SU-DHL-6 (cell line): ENCODE results near the gene PLEK2.
"Not testable (repeated sequence)": the region's sequence is repeated elsewhere in the genome, so short reads cannot be mapped to it uniquely, and the experiment has no call there.

Experiments
- H2AFZ ChIP-seq: fragments of 200-600 bp; sonication (generic); 2 replicates; pipeline ENCODE4 v1.6.1; 2014; ENCODE audit warnings: low read depth, mild to moderate bottlenecking, moderate library complexity, mixed read lengths, antibody characterized with exemption, low read length; ENCODE audit not compliant: severe bottlenecking
- H3F3A ChIP-seq: fragments of 200-600 bp; shearing (Covaris generic); 2 replicates; pipeline ENCODE4 v1.6.0; 2016; ENCODE audit warnings: antibody characterized with exemption, mild to moderate bottlenecking; ENCODE audit not compliant: insufficient read depth
- H3K27ac ChIP-seq: fragments of 200-600 bp; sonication (generic); 2 replicates; pipeline ENCODE4 v1.5.1; 2016; ENCODE audit warnings: low read depth, mild to moderate bottlenecking, low read length, moderate library complexity, mixed read lengths
- H3K27me3 ChIP-seq: fragments of 200-600 bp; sonication (generic), shearing (Covaris generic); 2 replicates; pipeline ENCODE4 v1.6.0; 2014; ENCODE audit warnings: mild to moderate bottlenecking, low read length
- H3K36me3 ChIP-seq: fragments of 200-600 bp; sonication (generic); 2 replicates; pipeline ENCODE4 v1.6.1; 2014; ENCODE audit warnings: mild to moderate bottlenecking, low read length, mixed read lengths
- H3K4me2 ChIP-seq: fragments of 300-600, 200-600 bp; shearing (Covaris generic), sonication (generic); 2 replicates; pipeline ENCODE4 v1.6.0; 2014; ENCODE audit warnings: low read length, low read depth, mild to moderate bottlenecking; ENCODE audit not compliant: poor library complexity, severe bottlenecking
- H3K4me3 ChIP-seq: fragments of 200-600 bp; sonication (generic); 2 replicates; pipeline ENCODE4 v1.5.1; 2014; ENCODE audit warnings: antibody characterized with exemption, low read length, mild to moderate bottlenecking, mixed read lengths; ENCODE audit not compliant: insufficient read depth, poor library complexity, severe bottlenecking
- H3K79me2 ChIP-seq: fragments of 200-600 bp; sonication (generic); 2 replicates; pipeline ENCODE4 v1.6.1; 2014; ENCODE audit warnings: mild to moderate bottlenecking, low read length, moderate library complexity; ENCODE audit not compliant: insufficient read depth
- H3K9ac ChIP-seq: fragments of 200-600 bp; sonication (generic); 2 replicates; pipeline ENCODE4 v1.7.0; 2014; ENCODE audit warnings: mild to moderate bottlenecking, low read length
- H3K9me2 ChIP-seq: fragments of 200-600 bp; sonication (generic); replicated peaks from 2 replicates; pipeline ENCODE4 v1.6.1; 2014; ENCODE audit warnings: low read length; ENCODE audit not compliant: insufficient read depth
- H3K9me3 ChIP-seq: fragments of 200-600 bp; sonication (generic); 2 replicates; pipeline ENCODE4 v1.6.1; 2014; ENCODE audit warnings: low read length, mixed read lengths; ENCODE audit not compliant: insufficient read depth
- H4K20me1 ChIP-seq: fragments of 200-600 bp; sonication (generic); 2 replicates; pipeline ENCODE4 v1.6.1; 2014; ENCODE audit warnings: low read depth, mild to moderate bottlenecking, antibody characterized with exemption, low read length, moderate library complexity, mixed read lengths
- EZH2phosphoT487 ChIP-seq: fragments of 200-600 bp; sonication (generic), shearing (Covaris generic); conservative IDR thresholded peaks from 2 replicates; pipeline ENCODE4 v1.6.1; 2018; ENCODE audit warnings: mild to moderate bottlenecking, antibody characterized with exemption, low read length, moderate library complexity, mixed read lengths
- TF ChIP-seq, protein P1 (sequence below): fragments of 200-600 bp; sonication (generic); IDR thresholded peaks from one replicate; pipeline ENCODE4 v1.5.1; 2017; ENCODE audit warnings: antibody characterized with exemption, mild to moderate bottlenecking, low read length, moderate library complexity; ENCODE audit not compliant: insufficient read depth, poor library complexity, severe bottlenecking

Gene PLEK2

DNA sequence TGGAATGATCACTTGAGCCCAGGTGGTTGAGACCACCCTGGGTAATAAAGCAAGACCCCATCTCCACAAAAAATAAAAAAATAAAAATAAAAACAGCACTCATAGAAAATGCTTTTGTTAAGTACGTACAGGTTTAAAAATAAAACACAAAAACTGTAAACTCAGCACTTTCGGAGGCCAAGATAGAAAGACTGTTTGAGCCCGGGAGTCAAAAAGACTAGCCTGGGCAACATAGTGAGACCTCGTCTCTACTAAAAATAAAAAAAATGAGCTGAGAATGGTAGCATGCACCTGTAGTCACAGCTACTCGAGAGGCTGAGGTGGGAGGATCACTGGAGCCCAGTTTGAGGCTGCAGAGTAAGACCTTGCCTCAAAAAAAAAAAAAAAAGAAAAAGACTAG, 59.9 kb downstream of the PLEK2 start:
- Histone ChIP-seq H3K79me2 (peaks cover 6% of the 10 kb centered on the region; the same call in 1 of the 2 replicates), H3K9me2 (no peaks in the 10 kb centered on the region), H4K20me1 (no peaks in the 10 kb centered on the region), H3K9me3 (no peaks in the 10 kb centered on the region), H3K9ac (no peak overlapping the region), H3K4me2 (no peak overlapping the region), H3F3A (no peaks in the 10 kb centered on the region), H3K27ac (no peak overlapping the region), H3K36me3 (no peaks in the 10 kb centered on the region), H3K4me3 (no peak overlapping the region), H2AFZ (no peak overlapping the region), H3K27me3 (no peaks in the 10 kb centered on the region)
- TF ChIP-seq EZH2phosphoT487: no peak
- TF ChIP-seq, protein P1, sequence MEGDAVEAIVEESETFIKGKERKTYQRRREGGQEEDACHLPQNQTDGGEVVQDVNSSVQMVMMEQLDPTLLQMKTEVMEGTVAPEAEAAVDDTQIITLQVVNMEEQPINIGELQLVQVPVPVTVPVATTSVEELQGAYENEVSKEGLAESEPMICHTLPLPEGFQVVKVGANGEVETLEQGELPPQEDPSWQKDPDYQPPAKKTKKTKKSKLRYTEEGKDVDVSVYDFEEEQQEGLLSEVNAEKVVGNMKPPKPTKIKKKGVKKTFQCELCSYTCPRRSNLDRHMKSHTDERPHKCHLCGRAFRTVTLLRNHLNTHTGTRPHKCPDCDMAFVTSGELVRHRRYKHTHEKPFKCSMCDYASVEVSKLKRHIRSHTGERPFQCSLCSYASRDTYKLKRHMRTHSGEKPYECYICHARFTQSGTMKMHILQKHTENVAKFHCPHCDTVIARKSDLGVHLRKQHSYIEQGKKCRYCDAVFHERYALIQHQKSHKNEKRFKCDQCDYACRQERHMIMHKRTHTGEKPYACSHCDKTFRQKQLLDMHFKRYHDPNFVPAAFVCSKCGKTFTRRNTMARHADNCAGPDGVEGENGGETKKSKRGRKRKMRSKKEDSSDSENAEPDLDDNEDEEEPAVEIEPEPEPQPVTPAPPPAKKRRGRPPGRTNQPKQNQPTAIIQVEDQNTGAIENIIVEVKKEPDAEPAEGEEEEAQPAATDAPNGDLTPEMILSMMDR: no peak

DNA sequence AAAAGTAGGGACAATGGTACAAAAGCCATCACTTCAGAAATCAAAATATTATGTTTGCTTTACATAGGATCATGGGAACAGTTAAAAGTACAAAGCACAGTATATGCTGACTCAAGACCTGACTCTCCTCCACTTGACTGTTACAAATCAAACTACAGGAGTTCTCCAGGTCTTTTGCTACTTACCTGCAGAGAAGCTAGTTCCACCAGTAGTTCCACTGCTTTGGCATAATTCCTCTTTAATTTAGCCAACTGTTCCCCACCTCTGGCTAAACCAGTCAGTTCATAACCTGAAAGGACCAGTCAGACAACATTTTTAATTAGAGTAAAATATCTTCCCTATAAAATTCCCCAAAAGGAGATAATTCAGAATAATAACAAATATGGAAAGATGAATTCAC, 66.4 kb downstream of the PLEK2 start:
- Histone ChIP-seq H3F3A (no peaks in the 10 kb centered on the region), H3K36me3 (no peaks in the 10 kb centered on the region), H3K79me2 (no peaks in the 10 kb centered on the region)

DNA sequence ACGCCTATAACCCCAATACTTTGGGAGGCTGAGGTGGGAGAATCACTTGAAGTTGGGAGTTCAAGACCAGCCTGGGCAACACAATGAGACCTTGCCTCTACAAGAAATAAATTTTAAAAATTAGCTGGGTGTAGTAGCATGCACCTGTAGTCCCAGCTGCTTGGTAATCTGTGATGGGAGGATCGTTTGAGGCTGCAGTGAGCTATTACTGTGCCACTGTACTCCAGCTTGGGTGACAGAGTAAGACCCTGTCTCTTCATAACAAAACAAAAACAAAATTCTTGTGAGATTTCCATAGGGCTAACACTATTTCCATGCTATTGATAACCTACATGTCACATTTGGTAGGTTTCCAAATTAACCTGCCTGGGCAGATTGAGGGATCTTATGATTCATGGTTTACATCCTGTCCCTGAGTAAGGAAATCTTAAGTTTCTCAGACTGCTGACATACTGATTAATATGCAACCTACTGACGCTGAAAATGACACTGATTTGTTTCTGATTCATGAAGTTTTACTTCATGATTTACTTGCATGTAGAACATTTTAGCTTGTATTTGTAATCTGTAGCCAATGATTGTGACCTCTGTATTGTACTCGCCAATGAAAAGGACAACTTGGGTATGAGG, 68.2 kb downstream of the PLEK2 start:
- H3K9me3 ChIP-seq: no peaks in the 10 kb centered on the region
- H3K9me2 ChIP-seq: no peaks in the 10 kb centered on the region
- no peak overlapping the region for H3K4me3 ChIP-seq

More for the DNA sequence above, 66.4 kb downstream of the PLEK2 start:
- Histone ChIP-seq H3K9me3 (no peaks in the 10 kb centered on the region), H2AFZ (no peak overlapping the region), H3K9ac (no peak overlapping the region), H3K4me3 (no peak overlapping the region), H3K27ac (no peak overlapping the region), H3K27me3 (no peaks in the 10 kb centered on the region), H3K9me2 (no peaks in the 10 kb centered on the region), H4K20me1 (no peaks in the 10 kb centered on the region), H3K4me2 (no peak overlapping the region)
- TF ChIP-seq EZH2phosphoT487: no peak
- TF ChIP-seq, protein P1: no peak

GRCh38 chr14:67341231-67341630, 70.7 kb downstream of the PLEK2 start:
- H3K9me3 ChIP-seq, H3K9me2 ChIP-seq, H3K36me3 ChIP-seq, H3K9ac ChIP-seq, H3K4me2 ChIP-seq, H3K27ac ChIP-seq, H3K79me2 ChIP-seq, H3F3A ChIP-seq, H3K4me3 ChIP-seq, H4K20me1 ChIP-seq, H2AFZ ChIP-seq, H3K27me3 ChIP-seq: not testable (repeated sequence)

More for the DNA sequence above, 68.2 kb downstream of the PLEK2 start:
- no peak overlapping the region for H2AFZ ChIP-seq
- no peak overlapping the region for H3K27ac ChIP-seq
- H3K9ac ChIP-seq: no peak overlapping the region
- no peak for TF ChIP-seq EZH2phosphoT487
- TF ChIP-seq, protein P1: no peak
- no peak overlapping the region for H3K4me2 ChIP-seq
- H3K27me3 ChIP-seq: no peaks in the 10 kb centered on the region
- H4K20me1 ChIP-seq: no peaks in the 10 kb centered on the region
- H3F3A ChIP-seq: no peaks in the 10 kb centered on the region
- no peaks in the 10 kb centered on the region for H3K79me2 ChIP-seq
- H3K36me3 ChIP-seq: 0 out of 2 replicates have a peak, but pooled peaks cover 3% of the 10 kb centered on the region
